ENCODE data around the gene MBOAT1.
A peak's percentile ranks its signal among the peaks of the same experiment; 100 is the strongest.

MBOAT1 gene

GRCh38 chr6:20234136-20234535 is 21.9 kb upstream of the MBOAT1 start:
- DNase-seq (ENCODE audit: low read depth), result peak; percentile 25
- TF ChIP-seq, protein P1, sequence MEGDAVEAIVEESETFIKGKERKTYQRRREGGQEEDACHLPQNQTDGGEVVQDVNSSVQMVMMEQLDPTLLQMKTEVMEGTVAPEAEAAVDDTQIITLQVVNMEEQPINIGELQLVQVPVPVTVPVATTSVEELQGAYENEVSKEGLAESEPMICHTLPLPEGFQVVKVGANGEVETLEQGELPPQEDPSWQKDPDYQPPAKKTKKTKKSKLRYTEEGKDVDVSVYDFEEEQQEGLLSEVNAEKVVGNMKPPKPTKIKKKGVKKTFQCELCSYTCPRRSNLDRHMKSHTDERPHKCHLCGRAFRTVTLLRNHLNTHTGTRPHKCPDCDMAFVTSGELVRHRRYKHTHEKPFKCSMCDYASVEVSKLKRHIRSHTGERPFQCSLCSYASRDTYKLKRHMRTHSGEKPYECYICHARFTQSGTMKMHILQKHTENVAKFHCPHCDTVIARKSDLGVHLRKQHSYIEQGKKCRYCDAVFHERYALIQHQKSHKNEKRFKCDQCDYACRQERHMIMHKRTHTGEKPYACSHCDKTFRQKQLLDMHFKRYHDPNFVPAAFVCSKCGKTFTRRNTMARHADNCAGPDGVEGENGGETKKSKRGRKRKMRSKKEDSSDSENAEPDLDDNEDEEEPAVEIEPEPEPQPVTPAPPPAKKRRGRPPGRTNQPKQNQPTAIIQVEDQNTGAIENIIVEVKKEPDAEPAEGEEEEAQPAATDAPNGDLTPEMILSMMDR (conservative IDR thresholded peaks at IDR 0.05; ENCODE audit: control insufficient read depth, insufficient read depth, low read depth, low read length), result no peak

DNA sequence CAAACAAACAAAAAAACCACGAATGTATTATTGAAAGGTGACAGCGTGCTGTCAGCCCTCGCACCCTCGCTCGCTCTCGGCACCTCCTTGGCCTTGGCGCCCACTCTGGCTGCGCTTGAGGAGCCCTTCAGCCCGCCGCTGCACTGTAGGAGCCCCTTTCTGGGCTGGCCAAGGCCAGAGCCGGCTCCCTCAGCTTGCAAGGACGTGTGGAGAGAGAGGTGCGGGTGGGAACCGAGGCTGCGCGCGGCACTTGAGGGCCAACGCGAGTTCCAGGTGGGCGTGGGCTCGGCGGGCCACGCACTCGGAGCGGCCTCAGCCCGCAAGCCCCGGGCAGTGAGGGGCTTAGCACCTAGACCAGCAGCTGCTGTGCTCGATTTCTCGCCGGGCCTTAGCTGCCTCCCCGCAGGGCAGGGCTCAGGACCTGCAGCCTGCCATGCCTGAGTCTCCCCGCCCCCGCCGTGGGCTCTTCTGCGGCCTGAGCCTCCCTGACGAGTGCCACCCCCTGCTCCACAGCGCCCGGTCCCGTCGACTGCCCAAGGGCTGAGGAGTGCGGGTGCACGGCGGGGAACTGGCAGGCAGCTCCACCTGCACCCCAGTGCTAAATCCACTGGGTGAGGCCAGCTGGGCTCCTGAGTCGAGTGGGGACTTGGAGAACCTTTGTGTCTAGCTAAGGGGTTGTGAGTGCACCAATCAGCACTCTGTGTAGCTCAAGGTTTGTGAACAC is 20.9 kb upstream of the MBOAT1 start:
- no peak for DNase-seq (ENCODE audit: low read depth)
- no peak overlapping the region for H3K4me3 ChIP-seq (ENCODE audit: control insufficient read depth, low read depth, low read length)
- TF ChIP-seq, protein P1 (conservative IDR thresholded peaks at IDR 0.05; ENCODE audit: control insufficient read depth, insufficient read depth, low read depth, low read length), result no peak

More at GRCh38 chr6:20234136-20234535, 21.9 kb upstream of the MBOAT1 start:
- H3K4me3 ChIP-seq (ENCODE audit: control insufficient read depth, low read depth, low read length), result no peak overlapping the region

DNA sequence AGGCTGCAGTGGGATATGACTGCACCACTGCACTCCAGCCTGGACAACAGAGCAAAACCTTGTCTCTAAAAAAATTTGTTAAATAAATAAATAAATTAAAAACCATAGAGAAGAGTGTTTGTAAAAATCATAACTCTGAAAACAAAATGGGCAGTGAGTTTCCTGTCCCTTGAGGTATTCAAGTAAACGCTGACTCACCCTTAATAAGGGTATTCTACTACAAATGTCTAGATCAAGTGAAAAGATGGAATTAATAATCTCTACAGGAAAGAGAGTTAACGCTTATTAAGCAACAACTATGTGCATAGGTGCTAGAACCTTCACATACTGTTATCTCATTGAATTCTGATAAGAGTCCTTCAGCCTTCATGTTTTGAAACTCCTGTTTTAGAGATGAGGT is 19.9 kb upstream of the MBOAT1 start:
- DNase-seq (ENCODE audit: low read depth), result no peak
- TF ChIP-seq, protein P1 (conservative IDR thresholded peaks at IDR 0.05; ENCODE audit: control insufficient read depth, insufficient read depth, low read depth, low read length), result no peak
- H3K4me3 ChIP-seq (ENCODE audit: control insufficient read depth, low read depth, low read length), result no peak overlapping the region

DNA sequence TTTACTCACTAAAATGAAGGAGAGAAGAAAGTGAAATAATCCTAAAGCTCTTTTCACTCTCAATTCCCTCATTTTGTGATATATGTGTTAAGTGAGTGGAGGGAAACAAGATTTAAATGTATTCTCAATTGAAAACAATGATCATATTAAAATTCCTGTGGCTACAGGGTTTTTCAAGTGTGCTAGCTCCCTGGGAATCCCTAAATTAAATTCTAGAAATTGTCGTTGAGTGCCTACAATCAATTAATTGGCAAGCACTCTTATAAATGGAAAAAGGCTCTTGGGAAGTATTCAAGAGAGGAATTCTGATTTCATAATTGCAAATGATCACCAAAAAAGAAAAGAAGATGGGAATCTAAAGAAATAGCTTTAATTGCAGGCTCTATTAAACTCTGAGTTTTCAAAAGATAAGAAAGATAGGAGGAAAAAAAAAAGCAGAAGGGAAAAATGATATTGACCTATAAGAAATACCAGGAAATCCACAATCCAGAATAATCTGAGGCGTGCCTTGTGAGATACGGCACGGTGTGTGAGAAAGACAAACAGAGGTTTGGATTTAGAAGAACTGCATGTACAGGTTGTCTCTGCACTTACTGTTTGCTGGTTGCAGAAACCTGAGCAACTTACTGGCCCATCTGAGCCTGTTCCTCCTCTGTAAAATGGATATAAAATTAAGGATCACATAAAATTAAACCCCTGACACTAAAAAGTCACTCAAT is 18.3 kb upstream of the MBOAT1 start:
- no peak overlapping the region for H3K4me3 ChIP-seq (ENCODE audit: control insufficient read depth, low read depth, low read length)
- TF ChIP-seq, protein P1 (conservative IDR thresholded peaks at IDR 0.05; ENCODE audit: control insufficient read depth, insufficient read depth, low read depth, low read length), result no peak
- DNase-seq (ENCODE audit: low read depth), result no peak

- H3K4me3 ChIP-seq (ENCODE audit: control insufficient read depth, low read depth, low read length), result no peak overlapping the region
- TF ChIP-seq, protein P1 (conservative IDR thresholded peaks at IDR 0.05; ENCODE audit: control insufficient read depth, insufficient read depth, low read depth, low read length), result no peak
These were observed 17.6 kb upstream of the MBOAT1 start for GRCh38 chr6:20229881-20230280.

GRCh38 chr6:20227350-20227749 is 15.1 kb upstream of the MBOAT1 start:
- no peak overlapping the region for H3K4me3 ChIP-seq (ENCODE audit: control insufficient read depth, low read depth, low read length)
- TF ChIP-seq, protein P1 (conservative IDR thresholded peaks at IDR 0.05; ENCODE audit: control insufficient read depth, insufficient read depth, low read depth, low read length), result no peak
- DNase-seq (ENCODE audit: low read depth), result no peak

More at GRCh38 chr6:20229881-20230280, 17.6 kb upstream of the MBOAT1 start:
- DNase-seq (ENCODE audit: low read depth), result no peak

Data from fibroblast of mammary gland (primary cell).